ENCODE data around the gene DAB2. TPM values are rescaled to one million over a fixed set of nuclear protein-coding genes. Genes with fewer than 3 reads are reported as not detected.

DAB2 gene
- total and polyA plus RNA-seq, 2 of the 8 experiments (the other 6 are each of a cell fraction or from before 2014, with no cell fraction given) = 2.6 to 4.9 TPM

DNA sequence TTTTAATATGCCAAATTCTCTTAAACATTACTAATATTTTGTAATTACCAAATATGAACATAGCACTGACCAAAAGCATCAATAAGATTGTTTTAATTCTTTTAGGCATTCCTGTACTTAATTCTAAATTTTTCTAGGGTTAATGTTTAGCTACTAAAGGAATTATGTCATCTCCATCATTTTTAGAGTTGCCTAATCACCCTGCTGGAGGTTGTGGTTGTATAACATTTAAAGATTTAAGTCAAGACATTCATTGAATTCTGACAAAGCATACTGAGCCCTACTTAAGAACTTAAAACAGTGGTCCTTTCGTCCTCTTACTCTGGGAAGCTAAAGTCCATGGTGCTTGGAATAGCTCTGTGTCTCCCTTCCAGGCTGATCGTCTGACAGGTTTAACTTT lies 28.1 kb upstream of the DAB2 start:
- Histone ChIP-seq H3K23ac (ENCODE audit: insufficient read length) (no peak overlapping the region), H2BK20ac (ENCODE audit: low read length) (no peak overlapping the region), H4K91ac (replicated peaks; ENCODE audit: insufficient read length, low read length) (no peak overlapping the region), H3K9ac (replicated peaks in 1 of 4; ENCODE audit: extremely low read depth in 1 of 4, low read depth in 3 of 4, low read length in 3 of 4) (no peak overlapping the region), H2AK5ac (ENCODE audit: low read depth, low read length) (no peak overlapping the region), H3K79me1 (ENCODE audit: low read depth, low read length) (no peaks in the 10 kb centered on the region), H2BK120ac (replicated peaks; ENCODE audit: low read depth, low read length) (no peak overlapping the region), H4K20me1 (replicated peaks in 1 of 2; ENCODE audit: control insufficient read depth in 1 of 2, insufficient read depth in 2 of 2, low read length in 2 of 2) (no peaks in the 10 kb centered on the region), H2BK12ac (ENCODE audit: low read depth, low read length) (no peak overlapping the region), H3K18ac (ENCODE audit: extremely low read depth, low read length) (no peak overlapping the region), H4K8ac (ENCODE audit: extremely low read depth, insufficient read depth, low read length) (no peak overlapping the region), H3K4ac (replicated peaks; ENCODE audit: insufficient read length, low read depth, low read length) (no peak overlapping the region), H2AFZ (ENCODE audit: low read length) (no peak overlapping the region), H3K14ac (ENCODE audit: insufficient read length) (no peak overlapping the region), H3K56ac (replicated peaks; ENCODE audit: insufficient read length, low read depth, low read length) (no peak overlapping the region), H3K27me3 (replicated peaks in 1 of 4; ENCODE audit: control insufficient read depth in 3 of 4, extremely low read depth in 1 of 4, insufficient read depth in 3 of 4, low read length in 3 of 4) (no peaks in the 10 kb centered on the region), H3K4me1 (replicated peaks in 1 of 4; ENCODE audit: control insufficient read depth in 3 of 4, insufficient read depth in 4 of 4, low read length in 3 of 4) (no peaks in the 10 kb centered on the region), H2BK5ac (ENCODE audit: low read depth, low read length) (no peak overlapping the region), H3K27ac (ENCODE audit: low read depth, low read length) (no peak overlapping the region), H3K4me3 (ENCODE audit: extremely low read depth in 1 of 4, insufficient read depth in 2 of 4, low read depth in 3 of 4, low read length in 4 of 4) (no peak overlapping the region), H3K36me3 (ENCODE audit: control insufficient read depth in 2 of 4, insufficient read depth in 4 of 4, low read length in 3 of 4) (no peaks in the 10 kb centered on the region), H3K23me2 (ENCODE audit: low read depth, low read length) (no peaks in the 10 kb centered on the region), H4K5ac (ENCODE audit: insufficient read length, low read depth, low read length) (no peak overlapping the region), H2BK15ac (ENCODE audit: low read length) (no peak overlapping the region), H3K9me3 (ENCODE audit: insufficient read depth in 2 of 2, low read depth in 1 of 2, low read length in 1 of 2) (no peaks in the 10 kb centered on the region), H3K79me2 (ENCODE audit: control insufficient read depth in 1 of 2, insufficient read depth in 2 of 2, low read length in 2 of 2) (no peaks in the 10 kb centered on the region), H3K4me2 (ENCODE audit: insufficient read depth in 1 of 2, low read depth in 2 of 2, low read length in 2 of 2) (no peak overlapping the region)
- no peak for DNase-seq (ENCODE audit: low read depth in 1 of 2, low spot score in 2 of 2)
- 65% methylated on average over 2 of the region's 2 CpGs; no CpG with 5 or more reads in 1 of the 2 experiments for WGBS, 2 experiments (ENCODE audit: extremely low coverage in 1 of 2, insufficient coverage in 1 of 2, insufficient read length in 1 of 2, insufficient replicate concordance in 2 of 2, low coverage in 1 of 2, low lambda C conversion rate in 2 of 2, missing lambda C conversion rate in 1 of 2)
- no peak for FAIRE-seq
- ChIA-PET CTCF (ENCODE audit: partially characterized antibody) (interaction anchor here (0.6 kb wide), 1 partner anchor 96 kb away, joined by 3 read pairs; no protein-coding TSS in a partner anchor), POLR2A (ENCODE audit: partially characterized antibody) (no interaction called here)
- TF ChIP-seq BCL11A (IDR thresholded peaks at IDR 0.05; ENCODE audit: low read depth in 2 of 2, low read length in 2 of 2) = no peak
- no peak for TF ChIP-seq GABPA (IDR thresholded peaks at IDR 0.05; ENCODE audit: borderline replicate concordance, insufficient read depth, low read length)
- no peak for TF ChIP-seq HDAC6 (IDR thresholded peaks at IDR 0.05; ENCODE audit: low read depth, low read length)
- TF ChIP-seq CHD2 (IDR thresholded peaks at IDR 0.05; ENCODE audit: low read length) = no peak
- no peak for TF ChIP-seq KDM4A (IDR thresholded peaks at IDR 0.05; ENCODE audit: low read depth, low read length, severe bottlenecking)
- no peak for TF ChIP-seq PHF8 (conservative IDR thresholded peaks at IDR 0.05; ENCODE audit: low read depth, low read length)
- no peak for TF ChIP-seq SIRT6 (IDR thresholded peaks at IDR 0.05; ENCODE audit: low read length)
- TF ChIP-seq KDM1A (IDR thresholded peaks at IDR 0.05; ENCODE audit: borderline replicate concordance, low read length) = no peak
- TF ChIP-seq BACH1 (IDR thresholded peaks at IDR 0.05; ENCODE audit: low read length) = no peak
- no peak for TF ChIP-seq JUN (IDR thresholded peaks at IDR 0.05; ENCODE audit: low read depth, low read length)
- no peak for TF ChIP-seq NANOG (IDR thresholded peaks at IDR 0.05; ENCODE audit: insufficient read depth, low read depth, low read length, poor library complexity, severe bottlenecking)
